ENCODE measurements around the gene MRPS15.

- TF ChIP-seq POLR2A (IDR thresholded peaks at IDR 0.05; ENCODE audit: low read depth, low read length): no peak
- TF ChIP-seq CTCF (IDR thresholded peaks at IDR 0.05; ENCODE audit: extremely low read depth in 1 of 2, insufficient read depth in 1 of 2, low read depth in 1 of 2, low read length in 2 of 2): peak; percentile 96 to 97
Measured at GRCh38 chr1:36420836-36421317, 43.3 kb downstream of the MRPS15 start.

All from endothelial cell of umbilical vein (primary cell).